ENCODE measurements around the gene TFB2M.

DNA sequence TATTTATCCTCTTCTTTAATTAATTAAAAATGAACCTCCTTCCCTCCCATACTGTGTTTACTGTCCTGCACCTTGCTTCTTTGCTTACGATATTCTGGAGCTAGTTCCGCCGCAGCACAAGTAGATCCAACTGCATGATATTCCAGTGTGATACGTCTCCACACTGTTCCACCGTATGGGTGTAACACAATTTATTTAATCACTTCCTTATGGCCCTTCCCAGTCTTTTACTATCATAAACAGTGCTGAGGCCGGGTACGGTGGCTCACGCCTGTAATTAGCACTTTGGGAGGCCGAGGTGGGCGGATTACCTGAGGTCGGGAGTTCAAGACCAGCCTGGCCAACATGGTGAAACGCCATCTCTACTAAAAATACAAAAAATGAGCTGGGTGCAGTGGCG, 25.9 kb upstream of the TFB2M start:
- no peak for TF ChIP-seq POLR2A (IDR thresholded peaks at IDR 0.05; ENCODE audit: low read depth)
- TF ChIP-seq, protein P1, sequence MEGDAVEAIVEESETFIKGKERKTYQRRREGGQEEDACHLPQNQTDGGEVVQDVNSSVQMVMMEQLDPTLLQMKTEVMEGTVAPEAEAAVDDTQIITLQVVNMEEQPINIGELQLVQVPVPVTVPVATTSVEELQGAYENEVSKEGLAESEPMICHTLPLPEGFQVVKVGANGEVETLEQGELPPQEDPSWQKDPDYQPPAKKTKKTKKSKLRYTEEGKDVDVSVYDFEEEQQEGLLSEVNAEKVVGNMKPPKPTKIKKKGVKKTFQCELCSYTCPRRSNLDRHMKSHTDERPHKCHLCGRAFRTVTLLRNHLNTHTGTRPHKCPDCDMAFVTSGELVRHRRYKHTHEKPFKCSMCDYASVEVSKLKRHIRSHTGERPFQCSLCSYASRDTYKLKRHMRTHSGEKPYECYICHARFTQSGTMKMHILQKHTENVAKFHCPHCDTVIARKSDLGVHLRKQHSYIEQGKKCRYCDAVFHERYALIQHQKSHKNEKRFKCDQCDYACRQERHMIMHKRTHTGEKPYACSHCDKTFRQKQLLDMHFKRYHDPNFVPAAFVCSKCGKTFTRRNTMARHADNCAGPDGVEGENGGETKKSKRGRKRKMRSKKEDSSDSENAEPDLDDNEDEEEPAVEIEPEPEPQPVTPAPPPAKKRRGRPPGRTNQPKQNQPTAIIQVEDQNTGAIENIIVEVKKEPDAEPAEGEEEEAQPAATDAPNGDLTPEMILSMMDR (IDR thresholded peaks at IDR 0.05) = no peak
- TF ChIP-seq POLR2AphosphoS5 (IDR thresholded peaks at IDR 0.05) = no peak

All from esophagus muscularis mucosa (tissue), 3 donors.